ENCODE measurements around the gene PHACTR1. TPM values are rescaled to one million over a fixed set of nuclear protein-coding genes. Genes with fewer than 3 reads are reported as not detected.
A peak's percentile ranks its signal among the peaks of the same experiment; 100 is the strongest.

Gene PHACTR1
- total RNA-seq, 2 donors from 2014 or later: 6.0 to 12.9 TPM

- H3K4me3 ChIP-seq: no peak overlapping the region
- H3K36me3 ChIP-seq (replicated peaks in 1 of 2; ENCODE audit: insufficient read depth in 1 of 2, low read depth in 2 of 2): peaks cover 4 to 8% of the 10 kb centered on the region in 2 donors
- ATAC-seq: no peak
- H3K9me3 ChIP-seq: no peaks in the 10 kb centered on the region
- H3K4me1 ChIP-seq: no peaks in the 10 kb centered on the region
- 82 to 87% methylated on average over 9 of the region's 9 CpGs for WGBS, 2 donors
- DNase-seq: no peak
- H3K27me3 ChIP-seq: no peaks in the 10 kb centered on the region
- no peak overlapping the region for H3K27ac ChIP-seq
- intact Hi-C loops (cut with DNase I): no loop called here
- TF ChIP-seq CTCF (IDR thresholded peaks at IDR 0.05) (no peak), POLR2A (IDR thresholded peaks at IDR 0.05) (no peak)
Observed at GRCh38 chr6:13300643-13301590, 584.4 kb downstream of the PHACTR1 start.

- 66 to 73% methylated on average over 7 of the region's 7 CpGs for WGBS, 2 donors
- DNase-seq (no peak), ATAC-seq (no peak)
- H3K4me1 ChIP-seq: no peaks in the 10 kb centered on the region
- no peak for TF ChIP-seq CTCF (IDR thresholded peaks at IDR 0.05)
- no peak for TF ChIP-seq POLR2A (IDR thresholded peaks at IDR 0.05)
- no peaks in the 10 kb centered on the region for H3K9me3 ChIP-seq
- H3K36me3 ChIP-seq (replicated peaks in 1 of 2; ENCODE audit: insufficient read depth in 1 of 2, low read depth in 2 of 2): peaks cover 4 to 12% of the 10 kb centered on the region in 2 donors
- intact Hi-C loops (cut with DNase I): no loop called here
- no peaks in the 10 kb centered on the region for H3K27me3 ChIP-seq
- peak overlapping the region in 1 of 4 donors; percentile 14 for H3K27ac ChIP-seq
- no peak overlapping the region for H3K4me3 ChIP-seq
Observed at GRCh38 chr6:13302291-13302690, 585.7 kb downstream of the PHACTR1 start.

- Histone ChIP-seq H3K4me1 (no peaks in the 10 kb centered on the region), H3K4me3 (no peak overlapping the region), H3K27me3 (no peaks in the 10 kb centered on the region), H3K27ac (peak overlapping the region in 2 of 4 donors; percentile 17 to 59), H3K36me3 (replicated peaks in 1 of 2; ENCODE audit: insufficient read depth in 1 of 2, low read depth in 2 of 2) (peaks cover 4 to 12% of the 10 kb centered on the region in 2 donors), H3K9me3 (no peaks in the 10 kb centered on the region)
- TF ChIP-seq CTCF (IDR thresholded peaks at IDR 0.05) (no peak), POLR2A (IDR thresholded peaks at IDR 0.05) (no peak)
- intact Hi-C loops (cut with DNase I): no loop called here
- DNase-seq: peak in 3 of 4 donors; percentile 12 to 82 (median 40)
- 75 to 79% methylated on average over 17 of the region's 17 CpGs for WGBS, 2 donors
- peak; percentile 60 for ATAC-seq
Observed at GRCh38 chr6:13302751-13303667, 586.4 kb downstream of the PHACTR1 start.

GRCh38 chr6:13303668-13304017 is 587.1 kb downstream of the PHACTR1 start:
- H3K4me3 ChIP-seq: no peak overlapping the region
- peaks cover 4 to 12% of the 10 kb centered on the region in 2 donors for H3K36me3 ChIP-seq (replicated peaks in 1 of 2; ENCODE audit: insufficient read depth in 1 of 2, low read depth in 2 of 2)
- ATAC-seq: no peak
- 64 to 65% methylated on average over 7 of the region's 7 CpGs for WGBS, 2 donors
- H3K4me1 ChIP-seq: no peaks in the 10 kb centered on the region
- H3K9me3 ChIP-seq: no peaks in the 10 kb centered on the region
- peak; percentile 28 to 68 (median 49) for DNase-seq
- no peaks in the 10 kb centered on the region for H3K27me3 ChIP-seq
- no peak for TF ChIP-seq CTCF (IDR thresholded peaks at IDR 0.05)
- no peak for TF ChIP-seq POLR2A (IDR thresholded peaks at IDR 0.05)
- peak overlapping the region in 1 of 4 donors; percentile 59 for H3K27ac ChIP-seq
- intact Hi-C loops (cut with DNase I): no loop called here
